NCI-H2171 (cell line): ENCODE results near the gene PRXL2A.

ENCODE experiments used
- DNase-seq: peaks from one replicate; lab custom pipeline; 2025; lab: John Stamatoyannopoulos, UW

PRXL2A gene

GRCh38 chr10:80461208-80462183 is 53.1 kb downstream of the PRXL2A start:
- no peak for DNase-seq

GRCh38 chr10:80462299-80462980 is 54.1 kb downstream of the PRXL2A start:
- DNase-seq = no peak

- DNase-seq = peak; percentile 42
Observed at GRCh38 chr10:80462981-80463741, 54.8 kb downstream of the PRXL2A start.

GRCh38 chr10:80463868-80464267 is 55.5 kb downstream of the PRXL2A start:
- no peak for DNase-seq

- no peak for DNase-seq
Observed at GRCh38 chr10:80464557-80465450, 56.5 kb downstream of the PRXL2A start.

- no peak for DNase-seq
Observed at GRCh38 chr10:80465451-80465835, 57.1 kb downstream of the PRXL2A start.

- no peak for DNase-seq
Observed at GRCh38 chr10:80465839-80466590, 57.7 kb downstream of the PRXL2A start.

- DNase-seq = no peak
Observed at GRCh38 chr10:80466724-80467326, 58.5 kb downstream of the PRXL2A start.

GRCh38 chr10:80468002-80468401 is 59.7 kb downstream of the PRXL2A start:
- no peak for DNase-seq

GRCh38 chr10:80468806-80469421 is 60.6 kb downstream of the PRXL2A start:
- no peak for DNase-seq

GRCh38 chr10:80470266-80470665 is 61.9 kb downstream of the PRXL2A start:
- DNase-seq = no peak

GRCh38 chr10:80471001-80471400 is 62.6 kb downstream of the PRXL2A start:
- no peak for DNase-seq

GRCh38 chr10:80471715-80472233 is 63.4 kb downstream of the PRXL2A start:
- no peak for DNase-seq

- no peak for DNase-seq
Observed at GRCh38 chr10:80472234-80473095, 64.1 kb downstream of the PRXL2A start.

GRCh38 chr10:80473096-80473657 is 64.8 kb downstream of the PRXL2A start:
- DNase-seq = no peak

- DNase-seq = no peak
Observed at GRCh38 chr10:80473692-80474596, 65.6 kb downstream of the PRXL2A start.

GRCh38 chr10:80474597-80474910 is 66.2 kb downstream of the PRXL2A start:
- no peak for DNase-seq
